ENCODE measurements around the gene SELENOO.

DNA sequence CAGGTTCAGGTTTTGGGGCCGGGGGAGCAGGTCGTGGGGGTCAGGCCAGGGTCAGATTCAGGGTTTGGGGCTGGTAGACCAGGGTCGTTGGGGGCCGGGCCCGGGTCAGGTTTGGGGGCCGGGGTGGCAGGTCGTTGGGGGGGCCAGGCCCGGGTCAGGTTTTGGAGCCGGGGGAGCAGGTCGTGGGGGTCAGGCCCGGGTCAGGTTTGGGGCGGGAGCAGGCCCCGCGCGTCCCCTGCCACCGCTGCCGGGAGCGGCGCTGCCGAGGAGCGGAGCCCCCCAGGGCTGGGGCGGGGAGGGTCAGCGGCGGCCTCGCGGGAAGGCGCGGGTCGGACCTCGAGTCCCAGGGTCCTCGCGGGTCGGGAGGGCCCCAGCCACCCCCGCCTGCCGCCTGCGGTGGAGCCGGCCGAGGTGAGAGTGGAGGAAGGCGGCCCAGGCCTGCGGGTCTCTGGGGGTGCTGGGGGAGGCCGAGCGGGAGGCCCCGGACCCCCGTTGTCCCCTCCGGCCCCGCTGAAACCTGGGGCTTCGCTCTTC, 14.6 kb upstream of the SELENOO start:
- TF ChIP-seq POLR2A (IDR thresholded peaks at IDR 0.05; ENCODE audit: low read depth, low read length) (no peak), POLR2AphosphoS5 (IDR thresholded peaks at IDR 0.05; ENCODE audit: low read depth, low read length) (no peak)
